ENCODE measurements around the gene ZBTB5. TPM values are rescaled to one million over a fixed set of nuclear protein-coding genes. Genes with fewer than 3 reads are reported as not detected.

ZBTB5 gene
- total RNA-seq, 1 experiment from 2014 or later = 30.6 TPM

GRCh38 chr9:37417252-37417803, 47.9 kb downstream of the ZBTB5 start:
- Histone ChIP-seq H3K4me3 (ENCODE audit: low read depth in 2 of 2, low read length in 2 of 2) (no peak overlapping the region), H3K4me1 (ENCODE audit: control insufficient read depth, insufficient read depth, low read length) (peaks cover 43% of the 10 kb centered on the region), H3K9me3 (ENCODE audit: control insufficient read depth, insufficient read depth, low read depth, low read length) (no peaks in the 10 kb centered on the region), H3K36me3 (ENCODE audit: control insufficient read depth, insufficient read depth, low read length) (no peaks in the 10 kb centered on the region), H3K27me3 (ENCODE audit: control insufficient read depth, insufficient read depth, low read length) (no peaks in the 10 kb centered on the region), H3K27ac (ENCODE audit: low read length) (peak overlapping the region; percentile 8; the same call in 1 of the 2 replicates)
- POLR2A ChIA-PET = no interaction called here
- no peak for DNase-seq (ENCODE audit: low read depth, low spot score)
- CTCF ChIA-PET = no interaction called here
- TF ChIP-seq SIN3A (IDR thresholded peaks at IDR 0.05; ENCODE audit: borderline replicate concordance, insufficient read depth, low read depth, low read length) (no peak), TCF7L2 (IDR thresholded peaks at IDR 0.05; ENCODE audit: low read depth, low read length) (no peak), REST (IDR thresholded peaks at IDR 0.05; ENCODE audit: insufficient read depth in 1 of 2, low read depth in 2 of 2, low read length in 1 of 2) (no peak), POLR2AphosphoS5 (IDR thresholded peaks at IDR 0.05; ENCODE audit: low read depth, low read length) (no peak)
- TF ChIP-seq, protein P1, sequence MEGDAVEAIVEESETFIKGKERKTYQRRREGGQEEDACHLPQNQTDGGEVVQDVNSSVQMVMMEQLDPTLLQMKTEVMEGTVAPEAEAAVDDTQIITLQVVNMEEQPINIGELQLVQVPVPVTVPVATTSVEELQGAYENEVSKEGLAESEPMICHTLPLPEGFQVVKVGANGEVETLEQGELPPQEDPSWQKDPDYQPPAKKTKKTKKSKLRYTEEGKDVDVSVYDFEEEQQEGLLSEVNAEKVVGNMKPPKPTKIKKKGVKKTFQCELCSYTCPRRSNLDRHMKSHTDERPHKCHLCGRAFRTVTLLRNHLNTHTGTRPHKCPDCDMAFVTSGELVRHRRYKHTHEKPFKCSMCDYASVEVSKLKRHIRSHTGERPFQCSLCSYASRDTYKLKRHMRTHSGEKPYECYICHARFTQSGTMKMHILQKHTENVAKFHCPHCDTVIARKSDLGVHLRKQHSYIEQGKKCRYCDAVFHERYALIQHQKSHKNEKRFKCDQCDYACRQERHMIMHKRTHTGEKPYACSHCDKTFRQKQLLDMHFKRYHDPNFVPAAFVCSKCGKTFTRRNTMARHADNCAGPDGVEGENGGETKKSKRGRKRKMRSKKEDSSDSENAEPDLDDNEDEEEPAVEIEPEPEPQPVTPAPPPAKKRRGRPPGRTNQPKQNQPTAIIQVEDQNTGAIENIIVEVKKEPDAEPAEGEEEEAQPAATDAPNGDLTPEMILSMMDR (IDR thresholded peaks at IDR 0.05) = no peak
- no TSS peak for BruUV-seq (replicated peaks)
- intact Hi-C loops (cut with micrococcal nuclease; ENCODE audit: unreplicated experiment) = no loop called here
- no peak for ATAC-seq
- in situ Hi-C loops (cut with HindIII; ENCODE audit: low pct_unique_long_range_greater_than_20kb, low sequenced_read_pairs) = no loop called here

DNA sequence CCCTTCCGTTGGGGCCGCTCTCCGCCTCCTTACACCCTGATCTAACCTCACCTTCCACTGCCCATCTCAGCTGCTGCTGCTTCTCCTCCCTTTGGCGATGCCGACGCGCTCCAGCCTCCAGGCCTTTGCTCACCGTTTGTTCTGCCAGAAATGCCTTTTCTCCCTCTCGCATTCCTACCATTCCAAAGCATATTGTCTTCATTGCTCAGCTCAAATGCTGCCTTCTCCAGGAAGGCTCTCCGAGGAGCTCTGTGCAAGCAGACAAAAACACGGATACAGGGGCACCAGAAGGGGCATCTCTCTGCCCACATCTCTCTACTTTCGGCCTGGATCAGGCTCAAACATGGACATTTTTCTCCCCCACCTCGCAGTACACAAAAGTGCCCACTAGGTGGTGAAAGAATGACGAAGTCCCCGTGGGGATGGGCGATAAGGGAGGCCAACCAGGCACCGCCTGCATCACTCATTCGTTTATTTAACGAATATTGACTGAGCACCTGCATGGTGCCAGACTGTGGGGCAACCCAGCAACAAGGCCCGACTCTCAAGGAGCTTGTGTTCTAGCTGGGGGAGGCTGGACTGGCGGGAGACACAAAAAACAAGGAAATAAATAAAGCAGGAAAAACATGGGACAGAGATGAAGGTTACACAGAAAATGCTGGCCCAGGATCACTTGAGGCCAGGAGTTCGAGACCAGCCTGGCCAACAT, 50.1 kb downstream of the ZBTB5 start:
- H3K9me3 ChIP-seq (ENCODE audit: control insufficient read depth, insufficient read depth, low read depth, low read length) = no peaks in the 10 kb centered on the region
- ChIA-PET CTCF (interaction anchor here (1.0 to 1.3 kb wide), 2 partner anchors 8 to 48 kb away, joined by 3 to 6 read pairs; no protein-coding TSS in a partner anchor), POLR2A (interaction anchor here (0.5 kb wide), 1 partner anchor 46 kb away, joined by 3 read pairs; no protein-coding TSS in a partner anchor)
- DNase-seq (ENCODE audit: low read depth, low spot score) = peak; percentile 80
- peaks cover 43% of the 10 kb centered on the region for H3K4me1 ChIP-seq (ENCODE audit: control insufficient read depth, insufficient read depth, low read length)
- peak; percentile 76 for ATAC-seq
- H3K27ac ChIP-seq (ENCODE audit: low read length) = peak overlapping the region; percentile 84
- H3K36me3 ChIP-seq (ENCODE audit: control insufficient read depth, insufficient read depth, low read length) = no peaks in the 10 kb centered on the region
- in situ Hi-C loops (cut with HindIII; ENCODE audit: low pct_unique_long_range_greater_than_20kb, low sequenced_read_pairs) (no loop called here), intact Hi-C loops (cut with micrococcal nuclease; ENCODE audit: unreplicated experiment) (no loop called here)
- no peaks in the 10 kb centered on the region for H3K27me3 ChIP-seq (ENCODE audit: control insufficient read depth, insufficient read depth, low read length)
- no TSS peak for BruUV-seq (replicated peaks)
- peak overlapping the region in 1 of 2 experiments; percentile 29; a peak in 2 of 4 replicates for H3K4me3 ChIP-seq (ENCODE audit: low read depth in 2 of 2, low read length in 2 of 2)
- peak; percentile 66; the same call in 1 of the 2 replicates for TF ChIP-seq TCF7L2 (IDR thresholded peaks at IDR 0.05; ENCODE audit: low read depth, low read length)
- TF ChIP-seq, protein P1 (IDR thresholded peaks at IDR 0.05) = no peak
